GM18951 (cell line): ENCODE data around the gene CLMN.
"Not testable (repeated sequence)": the region's sequence is repeated elsewhere in the genome, so short reads cannot be mapped to it uniquely, and the experiment has no call there.

ENCODE experiments used
- POLR2A ChIP-seq: IDR thresholded peaks from 4 replicates; pipeline ENCODE4 v1.6.1; 2011; ENCODE audit warnings: mild to moderate bottlenecking; ENCODE audit not compliant: insufficient read length, insufficient read depth; ENCODE audit errors: extremely low read depth
- in situ Hi-C: fragments of 300-500 bp; cut with MboI; formaldehyde crosslinking; loops from one replicate; pipeline ENCODE4 v1.12.0; 2022; ENCODE audit warnings: low sequenced_read_pairs, mixed read lengths, inconsistent platforms; ENCODE audit not compliant: unreplicated experiment

CLMN gene

GRCh38 chr14:95215094-95215725 is 104.5 kb downstream of the CLMN start:
- in situ Hi-C loops: no loop called here
- no peak for TF ChIP-seq POLR2A

DNA sequence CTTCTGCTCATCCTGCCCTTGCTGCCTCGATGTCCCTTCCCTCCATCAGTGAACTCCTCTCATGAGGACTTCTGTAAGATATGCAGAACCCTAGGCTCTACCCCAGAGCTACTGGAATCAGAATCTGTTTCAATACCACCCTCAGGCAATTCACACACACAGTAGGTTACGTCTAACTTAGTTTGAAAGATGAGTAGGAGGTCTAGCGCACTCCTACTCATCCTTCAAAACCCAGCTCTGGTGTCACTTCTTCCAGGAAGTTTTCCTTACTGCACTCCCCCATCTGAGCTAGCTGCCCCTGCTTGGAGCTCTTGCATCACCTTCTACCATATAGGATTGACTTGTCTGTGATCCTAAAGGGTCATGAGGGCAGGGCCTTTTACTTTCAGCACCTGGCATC is 105.9 kb downstream of the CLMN start:
- in situ Hi-C loops: no loop called here
- TF ChIP-seq POLR2A: no peak

- no peak for TF ChIP-seq POLR2A
- in situ Hi-C loops: no loop called here
These were observed 107.8 kb downstream of the CLMN start for GRCh38 chr14:95211721-95212504.

DNA sequence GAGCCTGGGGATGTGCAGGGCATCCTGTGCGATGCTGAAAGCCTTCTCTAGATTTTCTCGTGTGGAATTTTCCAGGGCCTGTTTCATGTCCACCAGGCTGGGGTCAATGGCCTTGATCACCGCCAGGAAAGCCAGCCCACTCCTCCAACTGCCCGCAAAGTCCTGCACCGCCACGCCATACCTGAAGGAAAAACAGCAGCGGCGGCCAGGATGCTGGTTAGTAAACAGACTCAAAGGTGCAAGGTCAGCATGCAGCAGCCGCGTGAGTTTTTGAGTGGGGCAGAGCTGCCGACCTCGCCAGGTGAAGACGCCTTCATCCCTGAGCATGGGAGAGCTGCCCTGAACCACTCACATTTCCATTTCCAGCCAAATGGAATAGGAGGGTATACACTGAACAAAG is 109.0 kb downstream of the CLMN start:
- in situ Hi-C loops: no loop called here
- TF ChIP-seq POLR2A: no peak

- in situ Hi-C loops: no loop called here
- no peak for TF ChIP-seq POLR2A
These were observed 111.1 kb downstream of the CLMN start for GRCh38 chr14:95208598-95208997.

GRCh38 chr14:95207475-95208233 is 112.1 kb downstream of the CLMN start:
- TF ChIP-seq POLR2A: no peak
- in situ Hi-C loops: no loop called here

DNA sequence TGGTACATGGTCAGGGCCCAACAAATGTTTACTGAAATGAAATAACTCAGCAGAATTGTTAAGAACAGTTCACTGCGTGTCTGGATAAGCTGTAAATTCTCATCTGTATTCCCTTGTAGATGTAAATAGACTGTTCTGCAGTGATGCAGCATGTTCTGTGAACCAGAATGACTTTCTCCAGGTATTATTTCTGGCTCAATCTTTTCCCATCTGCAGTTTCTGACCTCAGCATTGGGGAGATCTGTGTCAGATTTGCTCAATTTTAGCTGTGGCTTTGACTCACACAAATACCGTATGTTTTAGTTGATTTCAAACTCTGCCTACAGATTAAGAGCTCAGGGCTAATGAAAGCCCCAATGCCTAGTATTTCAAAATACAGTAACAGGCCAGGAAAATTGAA is 113.2 kb downstream of the CLMN start:
- TF ChIP-seq POLR2A: no peak
- in situ Hi-C loops: no loop called here

- TF ChIP-seq POLR2A: no peak
- in situ Hi-C loops: no loop called here
These were observed 115.0 kb downstream of the CLMN start for GRCh38 chr14:95204705-95205104.

DNA sequence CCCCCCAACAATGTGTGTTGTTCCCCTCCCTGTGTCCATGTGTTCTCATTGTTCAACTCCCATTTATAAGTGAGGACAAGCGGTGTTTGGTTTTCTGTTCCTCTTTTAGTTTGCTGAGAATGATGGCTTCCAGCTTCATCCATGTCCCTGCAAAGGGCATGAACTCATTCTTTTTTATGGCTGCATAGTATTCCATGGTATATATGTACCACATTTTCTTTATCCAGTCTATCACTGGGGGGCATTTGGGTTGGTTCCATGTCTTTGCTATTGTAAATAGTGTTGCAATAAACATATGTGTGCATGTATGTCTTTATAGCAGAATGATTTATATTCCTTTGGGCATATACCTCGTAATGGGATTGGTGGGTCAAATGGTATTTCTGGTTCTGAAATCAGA is 118.0 kb downstream of the CLMN start:
- in situ Hi-C loops: not testable (repeated sequence)

DNA sequence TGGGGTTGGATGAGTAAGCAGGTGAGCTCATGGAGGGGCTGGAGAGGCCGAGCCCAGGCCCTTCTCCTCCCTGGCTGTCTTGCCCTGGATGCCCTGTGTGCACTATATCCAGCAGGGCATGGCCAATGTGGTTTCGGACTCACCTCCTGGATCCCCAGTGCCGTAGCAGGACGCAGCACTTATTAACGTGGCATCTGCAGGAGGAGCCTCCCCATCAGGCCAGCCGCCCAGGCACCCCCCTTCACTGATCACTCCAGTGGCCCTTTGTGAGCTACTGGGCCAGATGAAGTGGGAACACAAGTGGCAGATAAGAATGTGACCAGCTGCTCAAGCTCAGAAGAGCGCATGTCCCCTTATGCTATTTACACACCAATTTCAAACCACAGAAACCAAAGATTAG is 119.3 kb downstream of the CLMN start:
- in situ Hi-C loops: no loop called here
- no peak for TF ChIP-seq POLR2A

GRCh38 chr14:95199298-95199983 is 120.3 kb downstream of the CLMN start:
- TF ChIP-seq POLR2A: no peak
- in situ Hi-C loops: no loop called here

DNA sequence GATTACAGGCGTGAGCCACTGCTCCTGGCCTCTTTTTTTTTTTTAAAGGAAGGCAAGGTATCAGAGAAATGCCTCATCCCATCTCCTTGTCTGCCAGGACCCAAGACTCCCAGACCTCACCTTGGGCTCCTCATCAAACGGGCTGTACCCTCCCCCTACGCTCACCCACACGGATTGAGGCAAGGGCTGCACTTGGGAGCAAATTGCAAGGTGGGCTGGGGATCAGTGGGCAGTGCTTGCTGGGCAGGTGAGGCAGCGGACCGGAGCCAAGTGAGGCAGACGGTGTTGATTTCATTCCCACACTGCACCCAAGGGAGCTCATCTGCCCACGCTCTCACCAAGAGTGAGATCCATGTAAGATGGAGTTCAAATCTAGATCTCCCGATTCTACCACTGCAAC is 121.4 kb downstream of the CLMN start:
- no peak for TF ChIP-seq POLR2A
- in situ Hi-C loops: no loop called here

DNA sequence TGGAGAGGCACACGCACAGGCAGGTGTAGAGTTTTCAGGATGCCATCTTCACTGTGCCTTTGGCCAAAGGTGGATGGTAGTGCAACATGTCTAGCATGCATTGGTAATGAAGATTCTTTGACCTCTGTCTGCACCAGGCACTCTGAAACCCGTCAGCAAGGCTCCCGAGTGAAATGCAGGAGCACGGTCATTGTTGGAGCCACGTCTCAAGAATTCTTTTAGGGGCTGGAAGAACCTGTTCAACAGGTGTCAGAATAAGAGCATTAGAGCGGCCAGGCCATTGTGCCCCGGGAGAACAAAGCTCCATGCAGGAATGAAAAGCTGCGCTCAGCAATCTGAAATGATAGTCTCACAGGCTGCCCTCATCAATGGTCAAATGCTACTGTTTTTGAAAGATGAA is 122.2 kb downstream of the CLMN start:
- no peak for TF ChIP-seq POLR2A
- in situ Hi-C loops: no loop called here

DNA sequence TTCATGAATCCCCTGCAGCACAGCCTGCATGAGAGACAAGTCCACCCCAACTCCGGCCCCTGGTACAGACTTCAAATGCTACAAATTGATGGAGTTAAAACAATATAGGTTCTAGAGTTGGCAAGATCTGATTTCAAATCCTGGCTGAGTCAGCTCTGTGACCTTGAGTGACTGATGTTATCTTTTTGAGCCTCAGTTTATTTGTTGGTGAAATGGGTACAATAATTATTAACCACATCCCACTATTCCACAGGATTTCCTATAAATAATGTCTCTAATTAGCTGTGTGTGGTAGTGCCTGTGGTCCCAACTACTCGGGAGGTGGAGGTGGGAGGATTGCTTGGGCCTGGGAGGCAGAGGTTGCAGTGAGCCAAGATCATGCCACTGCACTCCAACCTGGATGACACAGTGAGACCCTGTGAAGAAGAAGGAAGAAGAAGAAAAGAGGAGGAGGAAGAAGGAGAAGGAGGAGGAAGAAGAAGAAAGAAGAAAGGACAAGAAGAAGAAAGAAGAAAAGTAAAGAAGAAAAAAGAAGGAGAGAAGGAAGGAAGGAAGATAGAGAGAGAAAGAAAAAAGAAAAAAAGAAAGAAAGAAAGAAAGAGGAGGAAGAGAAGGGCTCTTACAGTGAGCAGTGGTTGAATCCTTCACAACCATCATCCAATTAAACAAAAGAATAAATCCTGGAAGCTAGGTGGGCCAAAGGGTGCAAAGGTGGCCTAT is 122.7 kb downstream of the CLMN start:
- TF ChIP-seq POLR2A: no peak
- in situ Hi-C loops: no loop called here
